Heart left ventricle (tissue), 13 donors: ENCODE data around the gene RFPL3.

Experiments
- CTCF ChIP-seq, 12 donors: fragments of 200-600 bp; sonication (generic) in 4 of 12; IDR thresholded peaks; one replicate each; pipeline versions ENCODE4 v1.5.0 to v1.8.0; 2018 to 2022; ENCODE audit warnings: antibody characterized with exemption in 12 of 12, mild to moderate bottlenecking in 5 of 12
- POLR2A ChIP-seq, 2 donors: fragments of 450-650 bp; IDR thresholded peaks; one replicate each; pipeline ENCODE4 v1.6.1; 2017; ENCODE audit warnings: antibody characterized with exemption in 2 of 2, mild to moderate bottlenecking in 2 of 2, moderate library complexity in 2 of 2
- donor health status: ischemic (EF 13 %, LVEDD 7.1; RV severe dilation, severe dysfunction).
- donor health status: DM: no; HTN: yes; CAD: no.
- donor health status: DM: no; HTN: no; CAD: no.
- donor health status: ischemic (EF 25% LVEDD 6.9; RV normal size, moderate dysfunction).
- donor health status: ischemic (EF 25% LVEDD 5.7; RV mildly dilated, moderate dysfunction).
- donor health status: ischemic (EF 35%, LVEDD 5.7; RV mildly dilated, moderate dysfunction).
- donor health status: nonischemic (EF 11% LVEDD 7.7; RV severe dilation, severe dysfunction).
- donor health status: DM: yes; HTN: yes; CAD: no.
- donor health status: PGD.
- donor health status: ischemic (EF 29% LVEDD 5.4; RV normal size, mild dysfunction).
- donor health status: nonischemic (EF 23%, LVEDD 6.1; RV moderate dilation, normal function).

- TF ChIP-seq CTCF (IDR thresholded peaks at IDR 0.05) (peak in 11 of 12 donors; percentile 19 to 63 (median 39)), POLR2A (IDR thresholded peaks at IDR 0.05) (no peak)
Observed at GRCh38 chr22:32378707-32379272, 21.1 kb downstream of the RFPL3 start.
